Activated T-helper 1 cell treated with anti-CD3 and anti-CD28 coated beads, Interleukin-12 subunit alpha, Interleukin-12 subunit beta, Interleukin-2, Interleukin-4 antibody, amounts not matched to agents 30 ng/mL and 10 ng/mL and 1 ng/mL, durations not matched to agents 14 hours and 24 hours and 36 hours (primary cell): ENCODE measurements around the gene ABLIM1. TPM values are rescaled to one million over a fixed set of nuclear protein-coding genes. Genes with fewer than 3 reads are reported as not detected.

Source experiments
- DNase-seq: peaks from one replicate; pipeline ENCODE4 v3.0.0; 2021; ENCODE audit warnings: low spot score
- H3K27ac Mint-ChIP-seq: one replicate; pipeline ENCODE4 v1.8.0; 2021; ENCODE audit warnings: mild to moderate bottlenecking, mixed read lengths
- H3K27me3 Mint-ChIP-seq: one replicate; pipeline ENCODE4 v1.8.0; 2022; ENCODE audit warnings: mild to moderate bottlenecking, moderate library complexity, mixed read lengths; ENCODE audit not compliant: insufficient read depth
- H3K36me3 Mint-ChIP-seq: one replicate; pipeline ENCODE4 v1.8.0; 2021; ENCODE audit warnings: low read depth, mixed read lengths
- H3K4me1 Mint-ChIP-seq: one replicate; pipeline ENCODE4 v1.8.0; 2021; ENCODE audit warnings: low read depth, mixed read lengths
- H3K4me3 Mint-ChIP-seq: one replicate; pipeline ENCODE4 v1.8.0; 2021; ENCODE audit warnings: mild to moderate bottlenecking, moderate library complexity, mixed read lengths
- H3K9me3 Mint-ChIP-seq: one replicate; pipeline ENCODE4 v1.8.0; 2021; ENCODE audit warnings: mixed read lengths
- intact Hi-C: fragments of 100-400 bp; cut with micrococcal nuclease; formaldehyde crosslinking; loops from one replicate; pipeline ENCODE4 v1.15.1; 2024
- total RNA-seq: library from RNA; stranded (reverse); gene quantifications from 2 replicates; pipeline ENCODE4 v1.2.3, GENCODE V29; 2022

Gene ABLIM1
- total RNA-seq, 1 donor from 2014 or later = 14.2 TPM

GRCh38 chr10:114603303-114603702 is 54.8 kb downstream of the ABLIM1 start:
- Mint-ChIP-seq H3K4me1 (peaks cover 29% of the 10 kb centered on the region), H3K36me3 (no peaks in the 10 kb centered on the region), H3K4me3 (no peak overlapping the region), H3K9me3 (no peaks in the 10 kb centered on the region), H3K27ac (no peak overlapping the region), H3K27me3 (no peaks in the 10 kb centered on the region)
- intact Hi-C loops = no loop called here
- no peak for DNase-seq

GRCh38 chr10:114600057-114600456 is 58.0 kb downstream of the ABLIM1 start:
- H3K27ac Mint-ChIP-seq = no peak overlapping the region

GRCh38 chr10:114596793-114597192 is 61.3 kb downstream of the ABLIM1 start:
- no peak overlapping the region for H3K4me3 Mint-ChIP-seq
- DNase-seq = no peak
- H3K4me1 Mint-ChIP-seq = peaks cover 8% of the 10 kb centered on the region
- no peaks in the 10 kb centered on the region for H3K9me3 Mint-ChIP-seq
- peaks cover 24% of the 10 kb centered on the region for H3K27me3 Mint-ChIP-seq
- H3K27ac Mint-ChIP-seq = no peak overlapping the region
- peaks cover 2% of the 10 kb centered on the region for H3K36me3 Mint-ChIP-seq
- intact Hi-C loops = no loop called here

More at GRCh38 chr10:114600057-114600456, 58.0 kb downstream of the ABLIM1 start:
- H3K9me3 Mint-ChIP-seq = no peaks in the 10 kb centered on the region
- no peak overlapping the region for H3K4me3 Mint-ChIP-seq
- peaks cover 22% of the 10 kb centered on the region for H3K4me1 Mint-ChIP-seq
- intact Hi-C loops = no loop called here
- no peak for DNase-seq
- no peaks in the 10 kb centered on the region for H3K36me3 Mint-ChIP-seq
- H3K27me3 Mint-ChIP-seq = peaks cover 9% of the 10 kb centered on the region

- Mint-ChIP-seq H3K27ac (no peak overlapping the region), H3K27me3 (peaks cover 24% of the 10 kb centered on the region), H3K36me3 (peaks cover 2% of the 10 kb centered on the region), H3K9me3 (no peaks in the 10 kb centered on the region), H3K4me1 (no peaks in the 10 kb centered on the region), H3K4me3 (no peak overlapping the region)
- intact Hi-C loops = no loop called here
- no peak for DNase-seq
These were observed 64.1 kb downstream of the ABLIM1 start for GRCh38 chr10:114593816-114594468.

- Mint-ChIP-seq H3K36me3 (peaks cover 2% of the 10 kb centered on the region), H3K27ac (no peak overlapping the region), H3K4me3 (no peak overlapping the region), H3K9me3 (no peaks in the 10 kb centered on the region), H3K4me1 (no peaks in the 10 kb centered on the region), H3K27me3 (peaks cover 24% of the 10 kb centered on the region)
- DNase-seq = no peak
- intact Hi-C loops = no loop called here
These were observed 64.8 kb downstream of the ABLIM1 start for GRCh38 chr10:114593240-114593792.

GRCh38 chr10:114590993-114591392 is 67.1 kb downstream of the ABLIM1 start:
- DNase-seq = no peak
- Mint-ChIP-seq H3K4me1 (no peaks in the 10 kb centered on the region), H3K27ac (no peak overlapping the region), H3K27me3 (peaks cover 18% of the 10 kb centered on the region), H3K4me3 (no peak overlapping the region), H3K9me3 (no peaks in the 10 kb centered on the region), H3K36me3 (peaks cover 2% of the 10 kb centered on the region)
- intact Hi-C loops = no loop called here

- H3K27ac Mint-ChIP-seq = no peak overlapping the region
- no peak for DNase-seq
- no peak overlapping the region for H3K4me3 Mint-ChIP-seq
- H3K36me3 Mint-ChIP-seq = no peaks in the 10 kb centered on the region
- no peaks in the 10 kb centered on the region for H3K4me1 Mint-ChIP-seq
- no peaks in the 10 kb centered on the region for H3K9me3 Mint-ChIP-seq
- intact Hi-C loops = no loop called here
- peaks cover 23% of the 10 kb centered on the region for H3K27me3 Mint-ChIP-seq
These were observed 73.7 kb downstream of the ABLIM1 start for GRCh38 chr10:114584419-114584818.

GRCh38 chr10:114581071-114581470 is 77.0 kb downstream of the ABLIM1 start:
- DNase-seq = no peak
- Mint-ChIP-seq H3K27me3 (peaks cover 22% of the 10 kb centered on the region), H3K4me1 (no peaks in the 10 kb centered on the region), H3K27ac (no peak overlapping the region), H3K4me3 (no peak overlapping the region), H3K9me3 (no peaks in the 10 kb centered on the region), H3K36me3 (no peaks in the 10 kb centered on the region)
- intact Hi-C loops = no loop called here

- Mint-ChIP-seq H3K4me1 (no peaks in the 10 kb centered on the region), H3K27ac (no peak overlapping the region), H3K36me3 (no peaks in the 10 kb centered on the region), H3K4me3 (no peak overlapping the region), H3K27me3 (peaks cover 6% of the 10 kb centered on the region), H3K9me3 (no peaks in the 10 kb centered on the region)
- intact Hi-C loops = no loop called here
- no peak for DNase-seq
These were observed 80.9 kb downstream of the ABLIM1 start for GRCh38 chr10:114577133-114577532.

- Mint-ChIP-seq H3K4me1 (no peaks in the 10 kb centered on the region), H3K4me3 (no peak overlapping the region), H3K9me3 (no peaks in the 10 kb centered on the region), H3K27me3 (peaks cover 4% of the 10 kb centered on the region), H3K36me3 (no peaks in the 10 kb centered on the region), H3K27ac (no peak overlapping the region)
- no peak for DNase-seq
- intact Hi-C loops = no loop called here
These were observed 81.4 kb downstream of the ABLIM1 start for GRCh38 chr10:114576716-114577115.

GRCh38 chr10:114576132-114576487 is 82.0 kb downstream of the ABLIM1 start:
- DNase-seq = no peak
- Mint-ChIP-seq H3K4me3 (no peak overlapping the region), H3K4me1 (no peaks in the 10 kb centered on the region), H3K36me3 (no peaks in the 10 kb centered on the region), H3K27me3 (peaks cover 4% of the 10 kb centered on the region), H3K9me3 (no peaks in the 10 kb centered on the region), H3K27ac (no peak overlapping the region)
- intact Hi-C loops = no loop called here

- H3K36me3 Mint-ChIP-seq = no peaks in the 10 kb centered on the region
- H3K27ac Mint-ChIP-seq = no peak overlapping the region
- no peak overlapping the region for H3K4me3 Mint-ChIP-seq
- intact Hi-C loops = no loop called here
- no peaks in the 10 kb centered on the region for H3K4me1 Mint-ChIP-seq
- no peaks in the 10 kb centered on the region for H3K9me3 Mint-ChIP-seq
- peaks cover 4% of the 10 kb centered on the region for H3K27me3 Mint-ChIP-seq
- no peak for DNase-seq
These were observed 82.5 kb downstream of the ABLIM1 start for GRCh38 chr10:114575417-114576131.

GRCh38 chr10:114573330-114574045 is 84.6 kb downstream of the ABLIM1 start:
- no peak overlapping the region for H3K27ac Mint-ChIP-seq
- H3K4me3 Mint-ChIP-seq = no peak overlapping the region
- intact Hi-C loops = no loop called here
- H3K36me3 Mint-ChIP-seq = no peaks in the 10 kb centered on the region
- no peaks in the 10 kb centered on the region for H3K9me3 Mint-ChIP-seq
- DNase-seq = no peak
- peaks cover 2% of the 10 kb centered on the region for H3K27me3 Mint-ChIP-seq
- H3K4me1 Mint-ChIP-seq = no peaks in the 10 kb centered on the region
